HCT116 (cell line): ENCODE results near the gene ATP2B1. TPM values are rescaled to one million over a fixed set of nuclear protein-coding genes. Genes with fewer than 3 reads are reported as not detected.

Source experiments
- ATAC-seq: fragments of 200-7000 bp; cut with Tn5 transposase; 2 replicates; pipeline ENCODE4 v1.9.1; 2020; ENCODE audit warnings: mild to moderate bottlenecking, moderate library complexity
- BruUV-seq: library from RNA; stranded (reverse); fragments of 400-500 nt; replicated peaks from 2 replicates; lab custom pipeline; 2021; lab: Mats Ljungman, UMichigan
- CTCF ChIA-PET: fragments of 300-600 bp; sonication (Branson Sonifier 250); formaldehyde crosslinking; loops from one replicate; lab custom pipeline; 2021; ENCODE audit warnings: antibody characterized with exemption; lab: Charles Lee
- POLR2A ChIA-PET: fragments of 300-600, 350-600 bp; sonication (Branson Sonifier 250); formaldehyde crosslinking; loops from one replicate; lab custom pipeline; 2021; ENCODE audit warnings: antibody characterized with exemption; lab: Charles Lee
- RAD21 ChIA-PET, 2 experiments: fragments of 300-600 bp; sonication (Branson Sonifier 250); formaldehyde crosslinking; loops; one replicate each; lab custom pipeline; 2023; ENCODE audit warnings: low total read pairs in 2 of 2; ENCODE audit not compliant: uncharacterized antibody in 2 of 2, unreplicated experiment in 2 of 2, low non-redundant PET in 1 of 2; lab: Charles Lee
- DNase-seq: peaks from one replicate; pipeline ENCODE4 v3.0.0-alpha.2; 2010; ENCODE audit warnings: low read depth, low spot score
- H2AFZ ChIP-seq: fragments of 200-600 bp; shearing (Covaris generic), sonication (generic); 2 replicates; pipeline ENCODE4 v1.6.1; 2017; ENCODE audit warnings: low read depth, mixed run types, mixed read lengths, antibody characterized with exemption, low read length; ENCODE audit not compliant: poor library complexity, severe bottlenecking
- H3K27ac ChIP-seq: 2 replicates; pipeline ENCODE4 v1.5.1; 2012; ENCODE audit warnings: low read depth, low read length
- H3K27me3 ChIP-seq: fragments of 200-600 bp; sonication (generic); 2 replicates; pipeline ENCODE4 v1.6.1; 2016; ENCODE audit warnings: mixed run types, low read length, mixed read lengths; ENCODE audit not compliant: insufficient read depth
- H3K36me3 ChIP-seq, 2 experiments: fragments of 200-500 bp in 1 of 2; fragments of 200-600 bp in 1 of 2; sonication (Bioruptor generic) in 1 of 2; sonication (generic) in 1 of 2; 2 replicates each; pipeline versions ENCODE4 v1.5.1 to v1.6.1; 2014 to 2016; ENCODE audit warnings: low read length in 2 of 2, inconsistent platforms in 1 of 2, mixed read lengths in 1 of 2, mixed run types in 1 of 2; ENCODE audit not compliant: insufficient read depth in 2 of 2, control insufficient read depth in 1 of 2
- H3K4me1 ChIP-seq, 2 experiments: fragments of 200-600 bp in 1 of 2; sonication (generic) in 1 of 2; 2 replicates each; pipeline versions ENCODE4 v1.5.1 to v1.6.1; 2012 to 2017; ENCODE audit warnings: low read length in 2 of 2, inconsistent platforms in 1 of 2, mild to moderate bottlenecking in 1 of 2, mixed read lengths in 1 of 2, mixed run types in 1 of 2, moderate library complexity in 1 of 2; ENCODE audit not compliant: insufficient read depth in 2 of 2, control insufficient read depth in 1 of 2
- H3K4me2 ChIP-seq: fragments of 200-600 bp; sonication (generic); 2 replicates; pipeline ENCODE4 v1.6.1; 2017; ENCODE audit warnings: mixed run types, low read length, mixed read lengths
- H3K4me3 ChIP-seq, 2 experiments: fragments of 200-600 bp in 1 of 2; sonication (generic) in 1 of 2; replicated peaks in 1 of 2; 2 replicates each; pipeline ENCODE4 v1.5.1; 2011 to 2016; ENCODE audit warnings: low read length in 2 of 2, control low read depth in 1 of 2, low read depth in 1 of 2, mild to moderate bottlenecking in 1 of 2, mixed read lengths in 1 of 2, mixed run types in 1 of 2
- H3K79me2 ChIP-seq: fragments of 200-600 bp; sonication (generic); 2 replicates; pipeline ENCODE4 v1.6.1; 2017; ENCODE audit warnings: mild to moderate bottlenecking, mixed run types, low read length, moderate library complexity, mixed read lengths; ENCODE audit not compliant: insufficient read depth
- H3K9ac ChIP-seq: fragments of 200-600 bp; sonication (generic); 2 replicates; pipeline ENCODE4 v1.6.1; 2016; ENCODE audit warnings: low read length, mixed read lengths
- H3K9me2 ChIP-seq: fragments of 200-600 bp; sonication (generic), shearing (Covaris generic); 2 replicates; pipeline ENCODE4 v1.6.1; 2017; ENCODE audit warnings: mixed run types, mild to moderate bottlenecking, moderate library complexity; ENCODE audit not compliant: insufficient read depth
- H3K9me3 ChIP-seq, 2 experiments: fragments of 200-500 bp in 1 of 2; fragments of 200-600 bp in 1 of 2; sonication (Bioruptor generic) in 1 of 2; sonication (generic) in 1 of 2; 2 replicates each; pipeline ENCODE4 v1.6.1; 2014 to 2017; ENCODE audit warnings: low read length in 2 of 2, mixed read lengths in 2 of 2, inconsistent platforms in 1 of 2, low read depth in 1 of 2, mild to moderate bottlenecking in 1 of 2, mixed run types in 1 of 2, moderate library complexity in 1 of 2; ENCODE audit not compliant: control insufficient read depth in 1 of 2, insufficient read depth in 1 of 2
- H4K20me1 ChIP-seq: fragments of 200-600 bp; sonication (generic), shearing (Covaris generic); 2 replicates; pipeline ENCODE4 v1.6.1; 2017; ENCODE audit warnings: mixed run types, mild to moderate bottlenecking, moderate library complexity; ENCODE audit not compliant: insufficient read depth
- ATF3 ChIP-seq: IDR thresholded peaks from 2 replicates; pipeline ENCODE4 v1.6.1; 2012
- CEBPB ChIP-seq: IDR thresholded peaks from 2 replicates; pipeline ENCODE4 v1.6.1; 2012; ENCODE audit warnings: low read depth
- CTCF ChIP-seq, 3 experiments: fragments of 200-600 bp in 1 of 3; sonication (generic) in 1 of 3; IDR thresholded peaks in 2 of 3; conservative IDR thresholded peaks in 1 of 3; 2 replicates each; pipeline ENCODE4 v1.5.1; 2012 to 2017; ENCODE audit warnings: low read depth in 2 of 3, low read length in 2 of 3, antibody characterized with exemption in 1 of 3, borderline replicate concordance in 1 of 3, control low read depth in 1 of 3, mild to moderate bottlenecking in 1 of 3, mixed read lengths in 1 of 3, mixed run types in 1 of 3, moderate library complexity in 1 of 3; ENCODE audit not compliant: insufficient read depth in 1 of 3
- EZH2 ChIP-seq: fragments of 200-600 bp; sonication (generic); IDR thresholded peaks from 2 replicates; pipeline ENCODE4 v1.6.1; 2017; ENCODE audit warnings: antibody characterized with exemption, mixed run types
- EZH2phosphoT487 ChIP-seq: fragments of 200-600 bp; IDR thresholded peaks from 2 replicates; pipeline ENCODE4 v1.6.1; 2018; ENCODE audit warnings: antibody characterized with exemption, borderline replicate concordance
- JUND ChIP-seq: IDR thresholded peaks from 2 replicates; pipeline ENCODE4 v1.6.1; 2012
- MAX ChIP-seq: IDR thresholded peaks from 2 replicates; pipeline ENCODE4 v1.6.1; 2012
- POLR2AphosphoS5 ChIP-seq: IDR thresholded peaks from 2 replicates; pipeline ENCODE4 v1.6.1; 2011; ENCODE audit warnings: mild to moderate bottlenecking, low read depth, low read length, moderate library complexity
- RAD21 ChIP-seq: IDR thresholded peaks from 2 replicates; pipeline ENCODE4 v1.6.1; 2012; ENCODE audit warnings: low read depth, mild to moderate bottlenecking
- REST ChIP-seq: IDR thresholded peaks from 2 replicates; pipeline ENCODE4 v1.6.1; 2012; ENCODE audit warnings: low read depth
- SIN3A ChIP-seq: IDR thresholded peaks from 2 replicates; pipeline ENCODE4 v1.6.1; 2012; ENCODE audit warnings: low read depth
- SP1 ChIP-seq: IDR thresholded peaks from 2 replicates; pipeline ENCODE4 v1.6.1; 2012; ENCODE audit warnings: low read depth
- SRF ChIP-seq: IDR thresholded peaks from 2 replicates; pipeline ENCODE4 v1.6.1; 2012; ENCODE audit warnings: low read depth
- ZFX ChIP-seq: fragments of 450-650 bp; IDR thresholded peaks from 2 replicates; pipeline ENCODE4 v1.6.1; 2017
- ZNF274 ChIP-seq: fragments of 200-500 bp; sonication (Bioruptor generic); IDR thresholded peaks from 2 replicates; pipeline ENCODE4 v1.6.1; 2014; ENCODE audit warnings: mild to moderate bottlenecking, low read depth, low read length, inconsistent platforms
- intact Hi-C: fragments of 100-400 bp; cut with micrococcal nuclease; formaldehyde crosslinking; loops from 2 replicates; pipeline ENCODE4 v1.10.0; 2022
- total RNA-seq: library from RNA; stranded (reverse); gene quantifications from one replicate; pipeline ENCODE4 v1.2.1, GENCODE V29; 2021; ENCODE audit not compliant: unreplicated experiment

ATP2B1 gene
- total RNA-seq, 1 experiment from 2014 or later = 62.4 TPM

- TF ChIP-seq SIN3A = no peak
Observed at GRCh38 chr12:89552376-89552775, 156.3 kb downstream of the ATP2B1 start (continued).

GRCh38 chr12:89551747-89552146 is 156.9 kb downstream of the ATP2B1 start:
- Histone ChIP-seq H3K9ac (no peak overlapping the region), H3K4me2 (no peak overlapping the region), H3K4me1 (peaks cover 5 to 10% of the 10 kb centered on the region in 2 experiments; a peak in 2 of 4 replicates), H3K36me3 (no peaks in the 10 kb centered on the region), H4K20me1 (no peaks in the 10 kb centered on the region), H3K27ac (no peak overlapping the region), H2AFZ (no peak overlapping the region), H3K27me3 (no peaks in the 10 kb centered on the region), H3K9me3 (no peaks in the 10 kb centered on the region), H3K9me2 (no peaks in the 10 kb centered on the region), H3K79me2 (no peaks in the 10 kb centered on the region), H3K4me3 (no peak overlapping the region)
- TF ChIP-seq SRF (no peak), CTCF (IDR thresholded peaks at IDR 0.05 in 2 of 3, conservative IDR thresholded peaks at IDR 0.05 in 1 of 3; ENCODE audit: borderline replicate concordance in 1 of 3, insufficient read depth in 1 of 3, low read depth in 2 of 3, low read length in 2 of 3) (no peak), MAX (no peak), REST (no peak), EZH2phosphoT487 (no peak), CEBPB (no peak), ATF3 (no peak), EZH2 (no peak), ZFX (no peak), ZNF274 (no peak), SP1 (no peak), POLR2AphosphoS5 (no peak), JUND (no peak), RAD21 (no peak)
- RAD21 ChIA-PET = no interaction called here
- CTCF ChIA-PET = interaction anchor here (1.8 kb wide), 1 partner anchor 9 kb away, joined by 6 read pairs; no protein-coding TSS in a partner anchor
- POLR2A ChIA-PET = no interaction called here
- no TSS peak for BruUV-seq
- intact Hi-C loops = no loop called here
- no peak for DNase-seq
- ATAC-seq = no peak
